ENCODE data around the gene MT1HL1. TPM values are rescaled to one million over a fixed set of nuclear protein-coding genes. Genes with fewer than 3 reads are reported as not detected.

The MT1HL1 gene
- total RNA-seq (2021; ENCODE audit: unreplicated experiment) (not detected), Bru-seq, nascent RNA (not detected), BruChase-seq, experiment 1, labeled RNA remaining after a 6-hour chase (not detected), BruChase-seq, experiment 2, labeled RNA remaining after a 2-hour chase (not detected)
- polyA plus RNA-seq (2012): not detected in 2 replicates
- long read RNA-seq: 0 reads

DNA sequence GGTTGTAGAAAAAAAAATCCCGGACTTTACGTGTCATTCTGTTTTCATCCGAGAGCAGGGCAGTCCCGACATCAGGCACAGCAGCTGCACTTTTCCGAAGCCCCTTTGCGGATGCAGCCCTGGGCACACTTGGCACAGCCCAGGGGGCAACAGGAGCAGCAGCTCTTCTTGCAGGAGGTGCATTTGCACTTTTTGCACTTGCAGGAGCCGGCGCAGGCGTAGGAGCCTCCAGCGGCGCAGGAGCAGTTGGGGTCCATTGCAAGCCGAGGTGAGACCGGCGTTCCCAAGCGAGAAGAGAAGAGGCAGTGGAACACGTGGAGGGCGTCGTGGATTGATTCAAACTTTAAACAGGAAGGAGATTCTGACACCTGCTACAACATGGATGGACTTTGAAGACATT is at the start of gene MT1HL1:
Gene MT1HL1, minus strand, starts transcription at position 326 of the 400 bp plus-strand sequence. Its CDS starts 69 bp downstream, at position 257.
- Histone ChIP-seq H3K9me3 (ENCODE audit: control insufficient read depth in 1 of 2, insufficient read depth in 1 of 2, low read depth in 1 of 2, low read length in 2 of 2) (no peaks in the 10 kb centered on the region), H3K79me2 (ENCODE audit: insufficient read depth, low read length) (no peaks in the 10 kb centered on the region), H3K27ac (ENCODE audit: low read depth, low read length) (no peak within 1 kb of the TSS), H3K9me2 (ENCODE audit: insufficient read depth) (no peaks in the 10 kb centered on the region), H3K27me3 (ENCODE audit: insufficient read depth, low read length) (peaks cover 16% of the 10 kb centered on the region; the same call in 1 of the 2 replicates), H3K4me2 (ENCODE audit: low read length) (no peak within 1 kb of the TSS), H2AFZ (ENCODE audit: low read depth, low read length, poor library complexity, severe bottlenecking) (no peak within 1 kb of the TSS), H3K36me3 (ENCODE audit: control insufficient read depth in 1 of 2, insufficient read depth in 2 of 2, low read length in 2 of 2) (no peaks in the 10 kb centered on the region), H3K4me3 (replicated peaks in 1 of 2; ENCODE audit: low read depth in 1 of 2, low read length in 2 of 2) (no peak within 1 kb of the TSS), H3K4me1 (ENCODE audit: control insufficient read depth in 1 of 2, insufficient read depth in 2 of 2, low read length in 2 of 2) (no peaks in the 10 kb centered on the region), H3K9ac (ENCODE audit: low read length) (no peak within 1 kb of the TSS), H4K20me1 (ENCODE audit: insufficient read depth) (no peaks in the 10 kb centered on the region)
- no peak for TF ChIP-seq ZFX (IDR thresholded peaks at IDR 0.05)
- TF ChIP-seq EZH2phosphoT487 (IDR thresholded peaks at IDR 0.05; ENCODE audit: borderline replicate concordance): no peak
- TF ChIP-seq RAD21 (IDR thresholded peaks at IDR 0.05; ENCODE audit: low read depth): no peak
- no peak for TF ChIP-seq EGR1 (IDR thresholded peaks at IDR 0.05; ENCODE audit: low read depth)
- TF ChIP-seq FOSL1 (IDR thresholded peaks at IDR 0.05; ENCODE audit: low read depth): no peak
- TF ChIP-seq REST (IDR thresholded peaks at IDR 0.05; ENCODE audit: low read depth): no peak
- no peak for TF ChIP-seq SIN3A (IDR thresholded peaks at IDR 0.05; ENCODE audit: low read depth)
- TF ChIP-seq CBX3 (IDR thresholded peaks at IDR 0.05; ENCODE audit: low read depth): no peak
- no peak for TF ChIP-seq CEBPB (IDR thresholded peaks at IDR 0.05; ENCODE audit: low read depth)
- TF ChIP-seq POLR2A (IDR thresholded peaks at IDR 0.05; ENCODE audit: borderline replicate concordance, extremely low read depth, insufficient read depth, insufficient read length): no peak
- TF ChIP-seq ELF1 (IDR thresholded peaks at IDR 0.05; ENCODE audit: borderline replicate concordance, low read depth): no peak
- DNase-seq (ENCODE audit: low read depth, low spot score) (no peak), ATAC-seq (no peak)
- POLR2A ChIA-PET: no interaction called here
- RAD21 ChIA-PET (ENCODE audit: low non-redundant PET in 1 of 2, low total read pairs in 2 of 2, uncharacterized antibody in 2 of 2, unreplicated experiment in 2 of 2): no interaction called here
- CTCF ChIA-PET: no interaction called here
- intact Hi-C loops (cut with micrococcal nuclease): no loop called here
- BruUV-seq (replicated peaks): no TSS peak
